ENCODE data around the gene HDAC4. TPM values are rescaled to one million over a fixed set of nuclear protein-coding genes. Genes with fewer than 3 reads are reported as not detected.

The HDAC4 gene
- total and polyA plus RNA-seq, 2 experiments from 2014 or later, result 9.3 to 10.8 TPM

- 80% methylated on average over 10 of the region's 10 CpGs for WGBS (ENCODE audit: low lambda C conversion rate, missing lambda C conversion rate)
- no peaks in the 10 kb centered on the region for H3K27me3 ChIP-seq
- no peak for TF ChIP-seq EZH2phosphoT487 (IDR thresholded peaks at IDR 0.05; ENCODE audit: low read depth, severe bottlenecking, unreplicated experiment)
- no peak for TF ChIP-seq CTCF (IDR thresholded peaks at IDR 0.05; ENCODE audit: poor library complexity)
- TF ChIP-seq EZH2 (IDR thresholded peaks at IDR 0.05; ENCODE audit: borderline replicate concordance), result no peak
- H3K9me3 ChIP-seq (ENCODE audit: low read depth), result no peaks in the 10 kb centered on the region
- H3K79me2 ChIP-seq, result peaks cover 97% of the 10 kb centered on the region
- no peaks in the 10 kb centered on the region for H4K20me1 ChIP-seq (ENCODE audit: insufficient read depth, poor library complexity, severe bottlenecking)
- H3K4me1 ChIP-seq (ENCODE audit: insufficient read depth), result peaks cover 27% of the 10 kb centered on the region
- no peak overlapping the region for H3K4me2 ChIP-seq
- DNase-seq (ENCODE audit: low spot score), result no peak
- no peaks in the 10 kb centered on the region for H3K36me3 ChIP-seq (replicated peaks; ENCODE audit: insufficient read depth, low read depth)
- H3K9me2 ChIP-seq (replicated peaks; ENCODE audit: insufficient read depth), result no peaks in the 10 kb centered on the region
- H3K27ac ChIP-seq, result no peak overlapping the region
- no peak overlapping the region for H3K4me3 ChIP-seq
- no peak overlapping the region for H2AFZ ChIP-seq
These were observed 85.5 kb downstream of the HDAC4 start for GRCh38 chr2:239315308-239315707.

- Histone ChIP-seq H3K4me2 (no peak overlapping the region), H3K9me2 (replicated peaks; ENCODE audit: insufficient read depth) (no peaks in the 10 kb centered on the region), H3K36me3 (replicated peaks; ENCODE audit: insufficient read depth, low read depth) (no peaks in the 10 kb centered on the region), H2AFZ (no peak overlapping the region), H3K27ac (no peak overlapping the region), H3K4me3 (no peak overlapping the region), H4K20me1 (ENCODE audit: insufficient read depth, poor library complexity, severe bottlenecking) (no peaks in the 10 kb centered on the region), H3K9me3 (ENCODE audit: low read depth) (no peaks in the 10 kb centered on the region), H3K79me2 (peaks cover 93% of the 10 kb centered on the region), H3K4me1 (ENCODE audit: insufficient read depth) (peaks cover 31% of the 10 kb centered on the region), H3K27me3 (no peaks in the 10 kb centered on the region)
- DNase-seq (ENCODE audit: low spot score), result no peak
- TF ChIP-seq EZH2phosphoT487 (IDR thresholded peaks at IDR 0.05; ENCODE audit: low read depth, severe bottlenecking, unreplicated experiment) (no peak), EZH2 (IDR thresholded peaks at IDR 0.05; ENCODE audit: borderline replicate concordance) (no peak), CTCF (IDR thresholded peaks at IDR 0.05; ENCODE audit: poor library complexity) (no peak)
- WGBS (ENCODE audit: low lambda C conversion rate, missing lambda C conversion rate), result 93% methylated on average over 5 of the region's 5 CpGs
These were observed 87.0 kb downstream of the HDAC4 start for GRCh38 chr2:239313776-239314175.

GRCh38 chr2:239312741-239313667 is 87.8 kb downstream of the HDAC4 start:
- no peaks in the 10 kb centered on the region for H4K20me1 ChIP-seq (ENCODE audit: insufficient read depth, poor library complexity, severe bottlenecking)
- peaks cover 33% of the 10 kb centered on the region for H3K4me1 ChIP-seq (ENCODE audit: insufficient read depth)

More at GRCh38 chr2:239312741-239313667, 87.8 kb downstream of the HDAC4 start:
- Histone ChIP-seq H3K27me3 (no peaks in the 10 kb centered on the region), H3K4me3 (no peak overlapping the region), H3K79me2 (peaks cover 87% of the 10 kb centered on the region), H3K4me2 (no peak overlapping the region), H3K9me3 (ENCODE audit: low read depth) (no peaks in the 10 kb centered on the region), H3K27ac (no peak overlapping the region), H3K9me2 (replicated peaks; ENCODE audit: insufficient read depth) (no peaks in the 10 kb centered on the region), H2AFZ (no peak overlapping the region), H3K36me3 (replicated peaks; ENCODE audit: insufficient read depth, low read depth) (no peaks in the 10 kb centered on the region)
- 86% methylated on average over 33 of the region's 33 CpGs for WGBS (ENCODE audit: low lambda C conversion rate, missing lambda C conversion rate)
- TF ChIP-seq CTCF (IDR thresholded peaks at IDR 0.05; ENCODE audit: poor library complexity) (no peak), EZH2phosphoT487 (IDR thresholded peaks at IDR 0.05; ENCODE audit: low read depth, severe bottlenecking, unreplicated experiment) (no peak), EZH2 (IDR thresholded peaks at IDR 0.05; ENCODE audit: borderline replicate concordance) (no peak)
- DNase-seq (ENCODE audit: low spot score), result no peak
